ENCODE results near the gene FAM3A.

Gene FAM3A

GRCh38 chrX:154458116-154458953 lies 57.7 kb downstream of the FAM3A start, which contains the start of gene PLXNA3:
Gene PLXNA3 (plus strand): TSS chrX:154458281. CDS start chrX:154460184, 1,903 bp downstream.
- no peak for DNase-seq

GRCh38 chrX:154457491-154458115 lies 58.4 kb downstream of the FAM3A start:
- no peak for DNase-seq

Data from NCI-H1694 treated with DMSO at 0.1 percent for 48 hours (cell line).